Measurements from ENCODE around the gene ADAMTS12.

ADAMTS12 gene

GRCh38 chr5:33507426-33507825 lies 384.4 kb downstream of the ADAMTS12 start:
- DNase-seq: no peak

GRCh38 chr5:33504570-33504969 lies 387.2 kb downstream of the ADAMTS12 start:
- no peak for DNase-seq

- no peak for DNase-seq
Observed at GRCh38 chr5:33501899-33502298, 389.9 kb downstream of the ADAMTS12 start.

- no peak for DNase-seq
Observed at GRCh38 chr5:33501260-33501659, 390.5 kb downstream of the ADAMTS12 start.

- DNase-seq: no peak
Observed at GRCh38 chr5:33494466-33494865, 397.3 kb downstream of the ADAMTS12 start.

- no peak for DNase-seq
Observed at GRCh38 chr5:33491941-33492340, 399.8 kb downstream of the ADAMTS12 start.

GRCh38 chr5:33490071-33490665 lies 401.6 kb downstream of the ADAMTS12 start:
- DNase-seq: no peak

GRCh38 chr5:33489481-33490067 lies 402.2 kb downstream of the ADAMTS12 start:
- DNase-seq: no peak

GRCh38 chr5:33488558-33489355 lies 403.0 kb downstream of the ADAMTS12 start:
- no peak for DNase-seq

- DNase-seq: no peak
Observed at GRCh38 chr5:33487236-33487635, 404.6 kb downstream of the ADAMTS12 start.

GRCh38 chr5:33482335-33482734 lies 409.5 kb downstream of the ADAMTS12 start:
- no peak for DNase-seq

- no peak for DNase-seq
Observed at GRCh38 chr5:33480876-33481275, 410.9 kb downstream of the ADAMTS12 start.

- no peak for DNase-seq
Observed at GRCh38 chr5:33479311-33479710, 412.5 kb downstream of the ADAMTS12 start.

GRCh38 chr5:33477816-33478215 lies 414.0 kb downstream of the ADAMTS12 start:
- DNase-seq: no peak

- no peak for DNase-seq
Observed at GRCh38 chr5:33476992-33477391, 414.8 kb downstream of the ADAMTS12 start.

GRCh38 chr5:33475706-33476105 lies 416.1 kb downstream of the ADAMTS12 start:
- no peak for DNase-seq

GRCh38 chr5:33474931-33475499 lies 416.8 kb downstream of the ADAMTS12 start:
- no peak for DNase-seq

- DNase-seq: no peak
Observed at GRCh38 chr5:33474004-33474403, 417.8 kb downstream of the ADAMTS12 start.
